ENCODE data around the gene TRAPPC1. TPM values are rescaled to one million over a fixed set of nuclear protein-coding genes. Genes with fewer than 3 reads are reported as not detected.

Gene TRAPPC1
- total and polyA plus RNA-seq, 10 of the 15 experiments (the other 5 are each of a cell fraction or from before 2014, with no cell fraction given): 31.3 to 306 (median 134) TPM

DNA sequence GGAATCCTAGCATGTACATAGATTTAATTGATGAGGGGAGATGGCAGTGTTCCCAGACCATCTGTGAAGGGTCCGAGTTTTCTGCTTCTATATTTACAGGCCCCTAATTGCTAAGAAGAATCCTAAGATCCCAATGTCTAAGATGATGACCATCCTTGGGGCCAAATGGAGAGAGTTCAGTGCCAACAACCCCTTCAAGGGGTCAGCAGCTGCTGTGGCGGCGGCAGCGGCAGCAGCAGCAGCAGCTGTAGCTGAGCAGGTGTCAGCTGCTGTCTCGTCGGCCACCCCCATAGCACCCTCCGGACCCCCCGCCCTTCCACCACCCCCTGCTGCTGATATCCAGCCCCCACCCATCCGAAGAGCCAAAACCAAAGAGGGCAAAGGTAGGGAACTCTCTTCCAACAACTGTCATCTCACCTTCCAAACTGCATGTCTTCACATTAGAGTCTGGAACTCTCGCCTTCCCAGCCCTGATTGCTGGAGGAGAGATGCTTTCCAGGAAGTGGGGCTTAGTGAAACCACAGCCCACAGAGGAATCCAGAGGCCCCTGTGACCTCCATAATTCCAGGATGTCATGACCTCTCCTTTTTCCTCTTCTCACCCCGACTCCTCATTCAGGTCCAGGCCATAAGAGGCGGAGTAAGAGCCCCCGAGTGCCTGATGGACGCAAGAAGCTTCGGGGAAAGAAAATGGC lies 38.4 kb downstream of the TRAPPC1 start:
- peaks cover 10% of the 10 kb centered on the region for H3K79me2 ChIP-seq (ENCODE audit: control insufficient read depth, insufficient read depth, low read length)
- no peak overlapping the region for H3K4me3 ChIP-seq
- no peak for FAIRE-seq
- no peak for ATAC-seq
- RAD21 ChIA-PET (ENCODE audit: unreplicated experiment): no interaction called here
- POLR2A ChIA-PET: no interaction called here
- intact Hi-C loops (cut with micrococcal nuclease; ENCODE audit: unreplicated experiment) (no loop called here), in situ Hi-C loops (cut with MboI) (no loop called here)
- H3K4me1 ChIP-seq (ENCODE audit: control insufficient read depth, insufficient read depth, low read length): peaks cover 3% of the 10 kb centered on the region
- DNase-seq (ENCODE audit: low read depth, low spot score): no peak
- H4K20me1 ChIP-seq (ENCODE audit: control insufficient read depth, insufficient read depth): no peaks in the 10 kb centered on the region
- H3K36me3 ChIP-seq (ENCODE audit: control insufficient read depth in 2 of 2, insufficient read depth in 2 of 2, low read length in 1 of 2): peaks cover 25 to 35% of the 10 kb centered on the region in 2 experiments
- H3K4me2 ChIP-seq (ENCODE audit: control insufficient read depth, insufficient read depth): no peak overlapping the region
- SMC1A ChIA-PET (ENCODE audit: uncharacterized antibody, unreplicated experiment): no interaction called here
- TF ChIP-seq ZSCAN29 (IDR thresholded peaks at IDR 0.05) (no peak), SUPT20H (IDR thresholded peaks at IDR 0.05; ENCODE audit: borderline replicate concordance, control insufficient read depth, low read depth, low read length) (no peak)
- TF ChIP-seq, protein P1, sequence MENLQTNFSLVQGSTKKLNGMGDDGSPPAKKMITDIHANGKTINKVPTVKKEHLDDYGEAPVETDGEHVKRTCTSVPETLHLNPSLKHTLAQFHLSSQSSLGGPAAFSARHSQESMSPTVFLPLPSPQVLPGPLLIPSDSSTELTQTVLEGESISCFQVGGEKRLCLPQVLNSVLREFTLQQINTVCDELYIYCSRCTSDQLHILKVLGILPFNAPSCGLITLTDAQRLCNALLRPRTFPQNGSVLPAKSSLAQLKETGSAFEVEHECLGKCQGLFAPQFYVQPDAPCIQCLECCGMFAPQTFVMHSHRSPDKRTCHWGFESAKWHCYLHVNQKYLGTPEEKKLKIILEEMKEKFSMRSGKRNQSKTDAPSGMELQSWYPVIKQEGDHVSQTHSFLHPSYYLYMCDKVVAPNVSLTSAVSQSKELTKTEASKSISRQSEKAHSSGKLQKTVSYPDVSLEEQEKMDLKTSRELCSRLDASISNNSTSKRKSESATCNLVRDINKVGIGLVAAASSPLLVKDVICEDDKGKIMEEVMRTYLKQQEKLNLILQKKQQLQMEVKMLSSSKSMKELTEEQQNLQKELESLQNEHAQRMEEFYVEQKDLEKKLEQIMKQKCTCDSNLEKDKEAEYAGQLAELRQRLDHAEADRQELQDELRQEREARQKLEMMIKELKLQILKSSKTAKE (IDR thresholded peaks at IDR 0.05; ENCODE audit: low read depth, poor library complexity, severe bottlenecking): no peak
- TF ChIP-seq, protein P2, sequence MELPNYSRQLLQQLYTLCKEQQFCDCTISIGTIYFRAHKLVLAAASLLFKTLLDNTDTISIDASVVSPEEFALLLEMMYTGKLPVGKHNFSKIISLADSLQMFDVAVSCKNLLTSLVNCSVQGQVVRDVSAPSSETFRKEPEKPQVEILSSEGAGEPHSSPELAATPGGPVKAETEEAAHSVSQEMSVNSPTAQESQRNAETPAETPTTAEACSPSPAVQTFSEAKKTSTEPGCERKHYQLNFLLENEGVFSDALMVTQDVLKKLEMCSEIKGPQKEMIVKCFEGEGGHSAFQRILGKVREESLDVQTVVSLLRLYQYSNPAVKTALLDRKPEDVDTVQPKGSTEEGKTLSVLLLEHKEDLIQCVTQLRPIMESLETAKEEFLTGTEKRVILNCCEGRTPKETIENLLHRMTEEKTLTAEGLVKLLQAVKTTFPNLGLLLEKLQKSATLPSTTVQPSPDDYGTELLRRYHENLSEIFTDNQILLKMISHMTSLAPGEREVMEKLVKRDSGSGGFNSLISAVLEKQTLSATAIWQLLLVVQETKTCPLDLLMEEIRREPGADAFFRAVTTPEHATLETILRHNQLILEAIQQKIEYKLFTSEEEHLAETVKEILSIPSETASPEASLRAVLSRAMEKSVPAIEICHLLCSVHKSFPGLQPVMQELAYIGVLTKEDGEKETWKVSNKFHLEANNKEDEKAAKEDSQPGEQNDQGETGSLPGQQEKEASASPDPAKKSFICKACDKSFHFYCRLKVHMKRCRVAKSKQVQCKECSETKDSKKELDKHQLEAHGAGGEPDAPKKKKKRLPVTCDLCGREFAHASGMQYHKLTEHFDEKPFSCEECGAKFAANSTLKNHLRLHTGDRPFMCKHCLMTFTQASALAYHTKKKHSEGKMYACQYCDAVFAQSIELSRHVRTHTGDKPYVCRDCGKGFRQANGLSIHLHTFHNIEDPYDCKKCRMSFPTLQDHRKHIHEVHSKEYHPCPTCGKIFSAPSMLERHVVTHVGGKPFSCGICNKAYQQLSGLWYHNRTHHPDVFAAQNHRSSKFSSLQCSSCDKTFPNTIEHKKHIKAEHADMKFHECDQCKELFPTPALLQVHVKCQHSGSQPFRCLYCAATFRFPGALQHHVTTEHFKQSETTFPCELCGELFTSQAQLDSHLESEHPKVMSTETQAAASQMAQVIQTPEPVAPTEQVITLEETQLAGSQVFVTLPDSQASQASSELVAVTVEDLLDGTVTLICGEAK (IDR thresholded peaks at IDR 0.05; ENCODE audit: borderline replicate concordance): no peak
- CTCF ChIA-PET: no interaction called here
- H3K27me3 ChIP-seq (replicated peaks in 1 of 2; ENCODE audit: control insufficient read depth in 2 of 2, insufficient read depth in 2 of 2, low read length in 1 of 2): no peaks in the 10 kb centered on the region
- H2AFZ ChIP-seq (ENCODE audit: control insufficient read depth, low read depth, low read length): no peak overlapping the region
- no peaks in the 10 kb centered on the region for H3K9me3 ChIP-seq (replicated peaks; ENCODE audit: control insufficient read depth, insufficient read depth, low read length)
- no TSS peak for BruUV-seq (replicated peaks)
- H3K27ac ChIP-seq (ENCODE audit: control insufficient read depth, insufficient read depth): no peak overlapping the region
- H3K9ac ChIP-seq (ENCODE audit: control insufficient read depth, insufficient read depth, low read length): no peak overlapping the region
- 77% methylated on average over 12 of the region's 15 CpGs for WGBS (ENCODE audit: insufficient coverage, insufficient replicate concordance, low lambda C conversion rate, missing lambda C conversion rate)

Data from GM12878 (cell line).